Measurements from ENCODE around the gene ZBTB46.

Gene ZBTB46

DNA sequence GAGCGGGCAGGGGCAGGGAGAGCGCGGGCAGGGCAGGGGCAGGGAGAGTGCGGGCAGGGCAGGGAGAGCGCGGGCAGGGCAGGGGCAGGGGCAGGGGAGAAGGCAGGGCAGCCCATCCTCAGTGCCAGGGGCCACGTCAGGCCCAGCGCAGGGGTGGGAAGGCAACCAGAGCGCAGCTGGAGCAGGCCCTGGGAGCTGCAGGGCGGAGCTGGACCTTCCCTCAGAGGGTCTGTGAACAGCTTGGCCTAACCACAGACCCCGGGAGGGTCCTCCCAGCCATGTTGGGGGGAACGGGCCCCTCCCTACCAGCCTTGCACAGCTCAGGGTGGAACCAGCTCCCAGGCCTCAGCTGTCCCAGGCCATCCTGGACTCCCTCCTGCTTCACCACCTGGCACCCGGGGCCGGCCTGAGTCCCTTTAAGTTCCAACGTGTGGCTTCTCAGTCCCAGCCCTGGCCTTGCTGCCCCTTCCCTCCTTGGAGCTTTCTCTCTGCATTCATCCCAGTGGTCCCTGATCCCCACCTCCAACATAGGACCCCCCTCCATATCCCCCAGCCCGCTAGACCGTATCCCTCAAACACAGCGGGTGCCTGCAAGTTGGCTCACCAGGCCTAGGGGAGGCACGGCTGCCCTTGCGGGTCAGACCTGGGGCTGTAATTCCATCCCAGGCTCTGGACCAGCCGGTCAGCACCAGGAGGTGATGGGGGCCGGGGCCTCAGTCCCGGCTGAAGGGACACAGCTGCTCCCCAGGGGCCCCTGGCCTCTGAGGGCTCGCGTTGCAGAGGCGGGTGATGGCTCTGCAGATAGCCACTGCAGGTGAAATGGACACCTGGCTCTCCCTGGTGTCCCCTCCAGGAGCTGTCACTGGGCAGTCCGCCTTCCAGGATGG lies 5.6 kb upstream of the ZBTB46 start:
- no peak for DNase-seq

DNA sequence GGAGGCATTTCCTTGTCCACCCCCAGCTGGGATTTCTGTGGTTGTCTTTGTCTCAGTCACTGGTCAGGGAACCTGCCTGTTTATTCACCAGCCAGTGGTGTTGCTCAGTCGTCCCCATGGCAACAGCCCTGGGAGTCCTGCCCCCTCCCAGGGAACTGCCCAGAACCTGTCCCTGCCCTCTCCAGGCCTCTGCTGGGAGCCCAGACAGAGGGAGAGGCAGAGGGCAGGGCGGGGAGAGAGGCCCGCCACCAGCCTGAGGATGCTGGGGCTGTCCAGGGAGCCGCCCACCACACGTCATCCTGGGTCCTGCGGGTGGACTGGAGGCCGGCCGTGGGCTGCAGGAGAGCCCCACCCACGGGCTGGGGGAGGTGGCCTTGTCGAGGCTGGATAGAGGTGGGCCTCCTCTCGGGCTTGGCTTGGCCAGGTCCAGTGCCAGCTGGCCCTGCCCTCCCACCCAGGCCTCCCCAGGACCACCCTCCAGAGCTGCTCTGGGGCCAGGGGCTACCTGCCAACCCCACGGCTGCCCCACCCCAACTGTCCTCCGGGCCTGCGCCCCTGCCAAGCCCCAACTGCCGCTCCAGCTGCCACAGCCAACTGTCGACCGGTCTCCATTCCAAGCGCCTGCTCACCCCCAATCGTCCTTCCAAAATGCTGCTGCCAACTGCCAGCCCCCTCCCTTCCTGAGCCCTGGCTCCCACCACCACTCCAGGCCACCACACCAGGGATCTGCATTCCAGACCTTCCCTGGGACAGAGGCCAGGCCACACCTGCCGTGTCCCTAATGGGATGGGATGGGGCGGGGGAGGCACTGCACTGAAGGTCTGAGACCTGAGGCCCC lies 4.2 kb upstream of the ZBTB46 start:
- peak; percentile 99 for DNase-seq

DNA sequence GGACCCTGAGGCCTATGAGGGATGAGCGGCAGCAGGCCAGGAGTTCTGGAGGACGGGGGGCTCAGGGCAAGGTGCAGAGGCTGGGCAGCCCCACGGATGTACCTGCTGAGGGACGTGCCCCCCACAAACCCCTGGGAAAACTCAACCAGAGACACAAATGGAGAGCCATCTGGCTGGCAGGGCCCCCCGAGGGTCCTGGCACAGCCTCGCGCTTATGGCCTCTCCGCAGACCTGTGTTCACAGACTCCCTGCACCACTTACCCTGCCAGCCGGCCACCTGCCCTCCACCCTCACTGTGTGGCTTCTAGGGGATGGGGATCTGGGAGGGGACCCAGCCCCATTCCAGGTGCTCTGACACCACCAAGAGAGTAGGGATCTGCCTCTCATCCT lies 3.4 kb upstream of the ZBTB46 start:
- no peak for DNase-seq

DNA sequence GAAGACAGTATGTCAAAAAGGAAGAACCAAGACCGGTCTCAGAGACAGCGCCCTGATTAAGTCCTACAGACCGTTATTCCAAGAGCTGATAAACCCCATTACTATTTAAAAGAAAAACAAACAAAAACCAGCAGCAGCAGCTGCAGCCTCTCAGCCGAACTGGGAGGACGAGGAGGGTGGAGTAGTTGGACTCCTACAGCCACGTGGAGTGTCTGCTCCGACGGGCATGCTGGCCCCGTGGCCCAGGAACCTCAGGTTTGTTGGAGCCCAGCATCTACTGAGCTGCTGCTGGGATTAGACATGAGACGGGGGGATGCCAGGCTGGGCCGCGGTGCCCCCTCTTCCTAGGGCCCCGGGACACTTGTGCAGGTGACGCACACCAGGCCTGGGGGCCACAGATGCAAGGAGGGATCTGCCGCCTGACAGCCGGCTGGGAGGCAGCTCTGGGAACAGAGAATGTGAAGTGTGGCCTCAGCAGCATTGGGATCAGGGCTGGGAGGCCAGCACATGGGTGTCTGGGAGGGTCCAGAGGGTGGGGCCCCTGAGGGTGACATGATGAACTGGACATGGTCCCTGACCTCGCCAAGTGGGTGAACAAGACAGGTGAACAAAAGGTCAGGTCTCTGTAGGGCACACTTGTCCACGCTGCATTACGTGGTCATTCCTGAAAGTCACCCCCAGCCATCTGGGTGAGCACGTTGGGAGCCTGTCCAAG lies 2.9 kb upstream of the ZBTB46 start:
- DNase-seq, result no peak

DNA sequence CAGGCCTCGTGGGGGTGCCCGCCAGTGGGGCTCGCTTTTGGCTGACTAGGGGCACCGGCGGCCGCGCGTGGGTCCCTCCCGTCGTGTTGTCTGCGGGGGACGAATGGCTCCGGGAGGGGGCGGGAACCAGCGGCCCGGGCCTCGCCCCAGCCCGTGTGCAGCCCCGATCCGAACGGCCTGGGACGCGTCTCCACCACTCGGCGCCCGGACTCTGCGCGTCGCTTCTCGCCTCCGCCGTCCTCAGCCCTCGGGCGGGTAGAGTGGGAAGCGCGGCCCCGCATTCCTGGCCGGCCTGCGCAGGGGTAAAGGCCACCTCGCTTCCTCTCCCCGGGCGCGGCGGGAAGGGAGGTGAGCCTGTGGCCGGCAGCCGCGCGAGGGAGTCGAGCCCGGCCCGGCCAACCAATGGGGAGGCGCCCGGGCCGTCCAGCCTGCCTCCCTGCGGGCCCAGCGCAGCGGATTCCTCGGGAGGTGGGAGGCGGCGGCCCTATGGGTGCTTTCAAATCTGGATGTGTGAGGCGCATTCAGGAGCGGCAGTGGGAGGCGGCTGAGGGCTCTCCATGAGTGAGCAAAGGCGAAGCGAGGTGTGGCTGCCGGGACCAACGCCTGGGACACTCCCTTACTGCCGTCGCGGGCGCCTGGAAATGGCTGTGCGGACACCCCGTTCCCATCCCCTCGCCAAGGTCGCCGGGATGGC lies 1.1 kb upstream of the ZBTB46 start:
- no peak for DNase-seq

DNA sequence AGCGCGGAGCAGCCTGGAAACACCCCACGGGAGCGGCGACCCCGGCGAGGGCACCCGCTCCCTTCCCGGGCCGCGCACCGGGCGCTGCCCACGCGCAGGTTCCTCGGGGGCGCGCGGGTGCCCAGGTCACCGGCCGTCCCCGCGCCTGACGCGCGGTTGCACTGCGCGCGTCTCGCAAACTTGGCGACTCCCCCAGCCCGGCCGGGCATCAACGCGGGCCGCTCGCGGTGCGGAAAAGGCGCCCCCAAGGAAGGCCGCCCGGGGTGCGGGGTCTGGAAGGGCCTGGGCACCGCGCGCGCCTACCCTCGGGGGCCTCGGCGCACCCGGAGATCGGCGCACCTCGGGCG lies 555 bp upstream of the ZBTB46 start:
- DNase-seq, result no peak

DNA sequence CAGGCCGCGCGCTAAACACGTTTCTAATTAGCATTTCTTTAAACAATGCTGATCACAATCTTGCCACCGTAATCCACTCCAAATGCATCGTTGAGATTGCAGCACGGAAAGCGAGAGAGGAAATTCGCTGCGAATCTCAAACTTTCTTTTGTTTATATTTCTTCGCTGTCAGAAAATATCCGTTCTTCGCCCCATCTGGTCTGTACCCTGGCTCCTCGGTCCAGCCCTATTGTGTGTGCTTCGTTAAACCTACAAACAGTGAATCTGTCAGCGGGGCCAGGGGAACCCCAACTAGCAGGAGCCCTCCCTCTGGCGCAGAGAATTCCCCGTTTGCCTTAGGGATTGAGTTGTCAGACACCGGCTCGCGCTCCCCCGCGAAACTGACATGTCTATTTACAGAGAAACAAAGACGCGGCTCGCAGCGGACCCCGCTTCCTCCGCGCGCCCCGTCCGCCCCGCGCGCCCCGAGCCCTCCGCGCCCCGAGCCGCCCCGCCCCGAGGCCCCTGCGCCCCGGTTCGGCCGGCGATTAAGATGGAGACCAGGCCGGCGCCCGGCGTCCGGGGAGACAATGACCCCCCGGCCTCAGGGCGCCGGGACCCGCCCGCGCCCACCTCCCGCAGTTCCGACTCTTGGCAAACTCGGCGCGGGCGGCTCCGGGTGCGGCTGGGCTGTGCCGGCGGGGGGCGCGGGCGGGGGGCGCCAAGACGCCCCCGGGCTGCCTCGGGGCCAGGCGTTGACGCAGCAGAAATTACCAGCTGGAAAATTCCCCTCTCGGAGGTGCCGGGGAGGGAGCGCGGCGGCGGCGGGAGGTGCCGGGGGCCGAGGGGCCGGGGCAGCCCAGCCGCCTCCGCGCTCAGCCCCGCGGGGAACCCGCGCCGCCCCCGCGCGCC lies 874 bp downstream of the ZBTB46 start:
- DNase-seq, result peak; percentile 96

DNA sequence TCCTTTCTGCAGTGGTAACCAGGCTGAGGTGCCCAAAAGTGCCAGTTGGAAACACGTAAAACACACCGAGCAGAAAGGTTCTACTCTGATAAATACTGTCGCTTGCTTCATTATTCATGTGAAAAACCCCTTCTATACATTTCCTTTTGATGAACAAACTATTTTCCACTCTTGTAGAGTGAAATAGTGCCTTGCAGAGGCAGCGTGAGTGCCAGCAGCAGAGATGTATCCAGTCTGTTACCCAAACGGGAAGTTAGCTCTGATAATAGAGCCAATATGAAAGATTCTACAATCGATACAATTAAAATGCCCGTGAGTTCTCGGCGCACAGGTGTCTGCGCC lies 1.5 kb downstream of the ZBTB46 start:
- no peak for DNase-seq

DNA sequence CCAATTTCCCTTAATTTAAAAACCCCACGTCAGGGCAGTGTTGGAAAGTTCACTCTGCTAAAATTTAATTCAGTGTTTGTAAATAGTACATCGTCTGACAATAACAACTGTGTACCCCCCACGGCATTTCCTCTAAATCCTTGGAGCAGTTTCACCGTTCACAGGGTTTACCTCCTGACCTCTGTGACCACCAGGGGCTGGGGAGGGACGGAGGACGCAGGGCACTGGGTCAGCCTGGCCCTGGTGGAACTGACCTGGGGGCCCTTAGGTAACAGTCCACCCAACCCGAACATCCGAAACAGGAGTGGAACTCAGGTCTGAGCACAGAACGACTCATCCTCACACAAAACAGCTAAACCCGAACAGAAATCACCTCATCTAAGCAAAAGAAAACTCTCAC lies 2.1 kb downstream of the ZBTB46 start:
- DNase-seq, result no peak

DNA sequence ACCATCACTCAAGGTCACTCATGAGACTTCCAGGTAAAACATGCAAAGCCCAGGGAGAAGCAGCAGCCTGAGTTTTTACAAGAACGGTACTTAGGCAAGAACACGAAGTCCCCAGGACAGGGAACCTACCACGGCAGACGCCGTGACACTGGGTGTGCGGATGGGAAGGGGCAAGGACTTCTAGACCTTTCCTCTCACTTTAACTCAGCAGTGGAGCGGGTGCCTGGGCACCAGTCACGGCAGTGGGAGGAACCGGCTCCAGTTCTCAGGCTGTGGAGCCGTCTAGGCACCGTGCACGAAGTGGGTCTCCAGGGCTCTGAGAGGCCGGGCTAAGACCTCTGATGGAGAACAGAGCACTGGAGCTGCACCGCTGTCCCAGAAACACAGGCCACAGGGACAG lies 2.5 kb downstream of the ZBTB46 start:
- DNase-seq, result no peak

DNA sequence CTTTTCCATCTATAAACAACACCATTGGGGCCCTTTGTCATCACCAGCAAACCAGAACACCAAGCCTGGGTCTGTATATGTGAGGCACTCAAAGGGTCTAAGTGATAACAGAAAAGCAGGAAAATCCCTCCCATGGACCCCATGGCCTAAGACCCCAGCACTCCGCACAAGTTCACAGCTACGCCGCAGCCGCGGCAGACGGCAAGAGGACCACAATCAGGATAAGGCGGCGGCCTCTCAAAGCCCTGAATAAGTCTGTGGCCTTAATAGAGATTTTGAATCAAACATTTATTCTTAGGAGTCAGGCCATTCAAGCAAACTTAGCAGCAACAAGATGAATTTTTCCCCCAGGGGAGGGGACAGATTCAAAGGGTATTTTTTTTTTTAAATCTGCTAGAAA lies 2.9 kb downstream of the ZBTB46 start:
- DNase-seq, result no peak

DNA sequence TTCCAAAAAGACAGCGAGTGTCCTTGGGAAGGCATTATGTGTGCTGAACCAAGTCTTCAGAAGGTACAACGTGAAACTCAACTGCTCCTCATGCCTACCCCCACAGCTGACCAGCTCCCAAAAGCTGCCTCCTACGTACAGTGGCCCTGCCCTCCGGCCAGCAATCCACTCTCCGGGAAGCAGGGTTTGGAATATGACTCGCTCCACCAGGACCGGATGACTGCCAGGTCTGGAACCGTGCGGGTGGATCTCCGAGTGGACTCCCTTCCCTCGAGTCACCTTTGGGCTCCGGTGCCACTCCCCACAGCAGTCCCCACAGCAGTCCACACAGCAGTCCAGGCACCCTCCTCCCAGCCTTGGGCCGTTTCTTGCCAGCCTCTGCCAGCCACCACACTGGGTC lies 4.3 kb downstream of the ZBTB46 start:
- DNase-seq, result no peak

DNA sequence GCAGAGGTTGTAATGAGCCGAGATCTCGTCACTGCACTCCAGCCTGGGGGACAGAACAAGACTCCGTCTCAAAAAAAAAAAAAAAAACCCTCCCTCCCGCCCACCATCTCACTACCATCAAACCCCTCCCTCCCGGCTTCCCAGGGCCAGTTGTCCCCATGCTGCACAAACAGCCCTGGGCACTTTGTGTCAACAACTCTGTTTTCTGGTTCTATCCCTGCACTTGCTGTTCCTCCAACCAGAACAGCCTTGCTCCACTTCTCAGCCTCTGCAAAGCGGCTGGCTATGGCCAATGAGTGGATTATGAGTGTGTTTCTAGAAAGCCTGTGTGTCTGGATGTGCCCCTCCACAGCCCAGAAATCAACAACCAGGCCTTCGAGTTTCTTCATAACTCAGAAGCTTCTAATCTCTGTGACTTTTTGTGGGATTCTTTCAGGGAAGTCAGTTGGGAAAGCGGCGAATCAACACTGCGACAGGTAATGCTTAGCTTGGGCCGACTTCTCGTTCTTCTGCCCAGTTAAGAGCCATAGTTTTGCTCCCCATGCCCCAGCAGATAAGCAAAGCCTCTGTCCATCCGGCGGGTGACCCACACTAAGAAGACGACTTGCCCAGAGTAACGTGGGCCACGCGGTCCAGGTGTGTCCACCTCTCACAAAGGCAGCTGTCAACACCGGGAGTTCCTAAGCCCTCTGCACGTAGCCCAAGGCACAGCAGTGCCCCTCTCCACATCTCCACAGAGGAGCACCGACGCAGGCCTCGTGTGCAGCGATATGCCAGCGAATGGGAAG lies 5.5 kb downstream of the ZBTB46 start:
- DNase-seq, result no peak

DNA sequence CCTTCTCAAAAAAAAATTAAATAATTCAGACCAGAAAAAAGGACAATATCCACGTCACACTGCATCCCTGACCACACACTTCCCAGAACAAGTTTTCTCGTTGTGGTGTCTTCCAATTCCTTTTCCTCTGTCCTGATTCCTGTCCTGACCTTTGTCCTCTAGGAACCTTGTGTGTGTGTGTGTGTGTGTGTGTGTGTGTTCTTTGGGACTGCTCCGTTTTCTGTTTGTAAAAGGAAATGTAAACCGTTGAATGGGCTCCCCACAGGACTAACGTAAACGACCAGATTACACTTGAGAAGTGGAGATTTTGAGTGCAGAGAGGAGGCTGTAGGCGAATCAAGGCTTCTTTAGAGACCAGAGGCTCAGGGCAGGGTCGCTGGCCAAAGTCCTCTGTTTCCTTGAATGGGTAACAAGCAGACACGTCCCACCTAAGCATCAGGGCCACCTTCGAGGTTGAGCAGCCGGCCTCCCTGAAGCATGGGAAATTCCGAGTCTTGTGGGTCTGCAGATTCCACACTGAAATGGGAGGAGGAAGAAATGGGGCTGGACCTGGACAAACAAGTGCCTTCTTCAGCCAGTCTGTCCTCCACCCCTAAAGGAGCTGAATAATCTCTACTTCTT lies 7.3 kb downstream of the ZBTB46 start:
- DNase-seq, result no peak

DNA sequence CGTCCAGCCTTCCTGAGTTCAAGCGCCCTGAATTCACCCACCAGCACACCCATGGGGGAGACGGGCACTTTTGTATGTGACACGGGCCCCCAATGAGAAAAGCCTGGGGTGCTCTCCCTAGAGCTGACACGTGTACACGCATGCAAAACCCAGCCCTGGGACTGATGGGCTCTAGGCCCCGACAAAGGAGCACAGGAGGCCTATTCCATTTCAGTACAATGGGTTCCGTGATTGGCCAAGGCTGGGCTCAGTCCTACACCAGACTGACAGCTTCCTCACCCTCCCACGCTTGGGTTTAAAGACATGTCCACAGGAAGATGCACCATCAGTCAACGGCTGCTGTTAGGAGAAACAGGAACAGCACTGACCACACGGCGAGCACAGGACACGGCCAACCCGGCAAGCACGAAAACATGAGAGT lies 8.8 kb downstream of the ZBTB46 start:
- DNase-seq, result no peak

DNA sequence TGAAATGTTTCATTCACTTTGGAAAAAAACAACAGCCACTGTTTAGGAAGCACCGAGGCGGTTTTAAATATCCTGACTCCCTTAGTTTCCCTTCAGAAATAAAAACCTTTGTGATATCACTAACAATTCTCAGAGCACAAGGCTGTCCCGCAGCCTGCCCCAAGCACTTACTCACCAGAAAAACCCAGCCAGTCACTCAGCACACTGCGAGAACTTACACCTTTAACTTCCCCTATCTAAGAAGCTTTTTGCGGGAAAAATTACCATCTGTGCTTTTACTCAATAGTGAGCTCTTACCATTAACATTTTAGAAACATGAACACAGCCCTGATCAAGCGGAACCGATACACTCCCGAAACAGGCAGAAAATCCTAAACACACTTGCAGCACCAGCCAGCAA lies 9.3 kb downstream of the ZBTB46 start:
- no peak for DNase-seq

DNA sequence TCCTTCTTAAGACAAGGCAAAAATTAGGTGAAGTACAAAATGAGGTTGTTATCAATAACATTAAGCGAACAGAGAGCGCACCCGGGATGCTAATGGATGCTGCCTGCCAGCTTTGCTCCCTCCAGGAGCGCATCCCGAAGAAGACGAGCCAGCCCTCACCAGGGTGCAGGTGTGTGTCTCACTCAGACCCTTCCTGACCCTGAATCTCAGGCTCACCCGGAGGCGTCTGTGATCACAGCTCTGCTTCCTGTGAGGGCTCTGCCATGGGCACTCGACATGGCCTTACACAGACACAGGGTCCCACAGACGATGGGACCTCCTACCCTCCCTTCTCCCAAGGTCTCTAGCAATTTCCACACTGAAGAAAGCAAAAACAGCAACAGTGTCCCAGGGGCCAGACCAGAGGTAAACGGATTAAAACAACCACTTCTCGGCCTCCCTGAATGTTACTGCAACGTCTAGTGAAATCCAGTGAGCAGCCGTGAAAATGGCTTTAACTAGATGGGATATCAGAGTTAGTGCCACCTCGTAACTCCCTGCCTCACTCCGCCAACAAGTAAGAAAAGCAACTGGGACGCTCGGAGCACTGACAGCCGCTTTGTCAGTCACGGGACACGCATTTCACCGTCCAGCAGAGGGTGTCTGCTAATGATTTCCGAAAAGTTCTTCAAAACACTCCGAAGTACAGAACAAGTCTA lies 11.7 kb downstream of the ZBTB46 start:
- DNase-seq, result no peak

DNA sequence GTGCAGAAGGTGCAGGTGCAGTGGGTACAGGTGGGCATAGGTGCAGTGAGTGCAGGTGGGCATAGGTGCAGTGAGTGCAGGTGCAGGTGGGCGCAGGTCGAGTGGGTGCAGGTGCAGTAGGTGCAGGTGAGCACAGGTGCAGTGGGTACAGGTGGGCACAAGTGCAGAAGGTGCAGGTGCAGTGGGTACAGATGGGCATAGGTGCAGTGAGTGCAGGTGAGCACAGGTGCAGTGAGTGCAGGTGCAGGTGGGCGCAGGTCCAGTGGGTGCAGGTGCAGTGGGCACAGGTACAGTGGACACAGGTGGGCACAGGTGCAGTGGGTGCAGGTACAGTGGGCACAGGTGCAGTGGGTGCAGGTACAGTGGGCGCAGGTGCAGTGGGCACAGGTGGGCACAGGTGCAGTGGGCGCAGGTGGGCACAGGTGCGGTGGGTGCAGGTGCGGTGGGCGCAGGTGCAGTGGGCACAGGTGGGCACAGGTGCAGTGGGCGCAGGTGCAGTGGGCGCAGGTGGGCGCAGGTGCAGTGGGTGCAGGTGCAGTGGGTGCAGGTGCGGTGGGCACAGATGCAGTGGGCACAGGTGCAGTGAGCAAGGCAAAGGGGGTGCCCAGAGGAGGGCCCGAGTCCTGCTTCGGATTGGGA lies 15.3 kb downstream of the ZBTB46 start:
- no peak for DNase-seq

DNA sequence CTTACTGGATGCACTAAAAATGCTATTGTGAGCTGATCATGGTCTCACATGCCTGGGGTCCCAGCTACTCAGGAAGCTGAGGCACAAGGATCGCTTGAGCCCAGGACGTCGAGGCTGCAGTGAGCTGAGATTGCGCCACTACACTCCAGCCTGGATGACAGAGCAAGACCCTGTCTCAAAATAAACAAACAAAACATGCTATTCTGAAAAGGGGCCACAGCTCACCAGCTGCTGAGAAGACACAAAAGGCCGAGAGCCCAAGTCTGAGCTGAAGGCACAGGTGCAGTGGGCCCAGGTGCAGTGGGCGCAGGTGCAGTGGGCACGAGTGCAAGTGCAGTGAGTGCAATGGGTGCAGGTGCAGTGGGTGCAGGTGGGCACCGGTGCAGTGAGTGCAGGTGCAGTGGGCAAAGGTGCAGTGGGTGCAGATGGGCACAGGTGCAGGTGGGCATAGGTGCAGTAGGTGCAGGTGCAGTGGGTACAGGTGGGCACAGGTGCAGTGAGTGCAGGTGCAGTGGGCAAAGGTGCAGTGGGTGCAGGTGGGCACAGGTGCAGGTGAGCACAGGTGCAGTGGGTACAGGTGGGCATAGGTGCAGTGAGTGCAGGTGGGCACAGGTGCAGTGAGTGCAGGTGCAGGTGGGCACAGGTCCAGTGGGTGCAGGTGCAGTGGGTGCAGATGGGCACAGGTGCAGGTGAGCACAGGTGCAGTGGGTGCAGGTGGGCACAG lies 16.0 kb downstream of the ZBTB46 start:
- DNase-seq, result no peak
